Skeletal muscle cell (primary cell): ENCODE measurements around the gene EFNA2.

ENCODE experiments used
- DNase-seq: peaks from one replicate; pipeline ENCODE4 v3.0.0-alpha.2; 2010; ENCODE audit warnings: low read depth
- H3K4me3 ChIP-seq: 2 replicates; pipeline ENCODE4 v1.5.1; 2011; ENCODE audit warnings: low read depth, mild to moderate bottlenecking, control low read depth, low read length, moderate library complexity

EFNA2 gene

GRCh38 chr19:1248139-1248785 lies 37.4 kb upstream of the EFNA2 start, which contains the start of gene MIDN:
TSS of gene MIDN (plus strand) at chr19:1248583. CDS start at chr19:1250297, 1,714 bp downstream.
- peak within 1 kb of the TSS; percentile 63 for H3K4me3 ChIP-seq
- peak; percentile 62 for DNase-seq

- H3K4me3 ChIP-seq, result peak overlapping the region; percentile 63
- no peak for DNase-seq
Measured at GRCh38 chr19:1248786-1249297, 36.8 kb upstream of the EFNA2 start.

- H3K4me3 ChIP-seq, result peak overlapping the region; percentile 79
- DNase-seq, result peak; percentile 84
Measured at GRCh38 chr19:1249298-1249989, 36.2 kb upstream of the EFNA2 start.

- peak overlapping the region; percentile 79 for H3K4me3 ChIP-seq
- no peak for DNase-seq
Measured at GRCh38 chr19:1249990-1250436, 35.7 kb upstream of the EFNA2 start.

- DNase-seq, result no peak
- peak overlapping the region; percentile 79 for H3K4me3 ChIP-seq
Measured at GRCh38 chr19:1250437-1251260, 35.0 kb upstream of the EFNA2 start.

GRCh38 chr19:1251330-1252220 lies 34.1 kb upstream of the EFNA2 start:
- H3K4me3 ChIP-seq, result peak overlapping the region; percentile 79
- no peak for DNase-seq

- DNase-seq, result peak; percentile 95
- H3K4me3 ChIP-seq, result peak overlapping the region; percentile 79
Measured at GRCh38 chr19:1252221-1252820, 33.4 kb upstream of the EFNA2 start.

GRCh38 chr19:1252821-1253513 lies 32.7 kb upstream of the EFNA2 start:
- H3K4me3 ChIP-seq, result peak overlapping the region; percentile 79
- peak; percentile 95 for DNase-seq

- H3K4me3 ChIP-seq, result peak overlapping the region; percentile 79
- DNase-seq, result no peak
Measured at GRCh38 chr19:1253514-1254080, 32.1 kb upstream of the EFNA2 start.

GRCh38 chr19:1254081-1254527 lies 31.6 kb upstream of the EFNA2 start:
- DNase-seq, result no peak
- H3K4me3 ChIP-seq, result no peak overlapping the region

- DNase-seq, result no peak
- H3K4me3 ChIP-seq, result no peak overlapping the region
Measured at GRCh38 chr19:1254530-1255185, 31.0 kb upstream of the EFNA2 start.

- no peak for DNase-seq
- H3K4me3 ChIP-seq, result no peak overlapping the region
Measured at GRCh38 chr19:1255186-1256161, 30.2 kb upstream of the EFNA2 start.

- H3K4me3 ChIP-seq, result no peak overlapping the region
- no peak for DNase-seq
Measured at GRCh38 chr19:1256646-1257474, 28.8 kb upstream of the EFNA2 start.

- no peak overlapping the region for H3K4me3 ChIP-seq
- no peak for DNase-seq
Measured at GRCh38 chr19:1257475-1258162, 28.1 kb upstream of the EFNA2 start.

- no peak overlapping the region for H3K4me3 ChIP-seq
- DNase-seq, result no peak
Measured at GRCh38 chr19:1258163-1258492, 27.5 kb upstream of the EFNA2 start.
